Lower leg skin (tissue), 4 donors: ENCODE results near the gene MYO19. TPM values are rescaled to one million over a fixed set of nuclear protein-coding genes. Genes with fewer than 3 reads are reported as not detected.
A peak's percentile ranks its signal among the peaks of the same experiment; 100 is the strongest.

Source experiments
- DNase-seq, 2 donors: peaks; one replicate each; pipeline ENCODE4 v3.0.0-alpha.2; 2019; ENCODE audit warnings: low spot score in 2 of 2
- H3K4me3 ChIP-seq: fragments of 200-600 bp; sonication (generic); 2 replicates; pipeline ENCODE4 v1.5.1; 2017; ENCODE audit warnings: mild to moderate bottlenecking, low read depth; ENCODE audit not compliant: poor library complexity, severe bottlenecking
- CTCF ChIP-seq, 3 donors: fragments of 450-650 bp; IDR thresholded peaks; one replicate each; pipeline ENCODE4 v1.5.1; 2016; ENCODE audit warnings: antibody characterized with exemption in 3 of 3, mild to moderate bottlenecking in 3 of 3, moderate library complexity in 2 of 3
- POLR2A ChIP-seq, 2 donors: fragments of 450-650 bp; IDR thresholded peaks; one replicate each; pipeline ENCODE4 v1.6.1; 2016 to 2017; ENCODE audit warnings: antibody characterized with exemption in 2 of 2, mild to moderate bottlenecking in 1 of 2, moderate library complexity in 1 of 2
- WGBS, 2 donors: methylation state at CpG; one replicate each; pipeline ENCODE4 v1.1.5; 2018; 5-methylcytosine and 5-hydroxymethylcytosine counted together
- intact Hi-C: fragments of 100-400 bp; cut with DNase I; formaldehyde crosslinking; loops from one replicate; pipeline ENCODE4 v1.15.0; 2023; ENCODE audit warnings: low total_unique reads
- total RNA-seq, 4 donors: library from RNA; depleted of rRNA; stranded (reverse); fragments of >200 nt; gene quantifications; one replicate each; pipeline ENCODE4 v1.1.0, GENCODE V29; 2016

Gene MYO19
- total RNA-seq = 100 to 1,000 TPM in 1 of 4 donors, 10 to 100 TPM in 3; 70.5 to 167 (median 88.1) TPM

- TF ChIP-seq CTCF (IDR thresholded peaks at IDR 0.05) (no peak), POLR2A (IDR thresholded peaks at IDR 0.05) (peak in 1 of 2 donors; percentile 40)
- intact Hi-C loops = no loop called here
- WGBS, 2 donors = 0% methylated on average over 59 to 82 of the region's 83 CpGs
- H3K4me3 ChIP-seq = peak within 1 kb of the TSS; percentile 76
- DNase-seq = peak; percentile 81 to 96
Observed at GRCh38 chr17:36534840-36535668, at the start of gene MYO19, which contains the start of gene PIGW. MYO19 (minus strand) TSS chr17:36534868; CDS start chr17:36532538, 2,330 bp downstream. PIGW (plus strand) TSS chr17:36534987; CDS start chr17:36537102, 2,115 bp downstream.

GRCh38 chr17:36583787-36584186 lies 49.1 kb upstream of the MYO19 start:
- no peak overlapping the region for H3K4me3 ChIP-seq
- TF ChIP-seq POLR2A (IDR thresholded peaks at IDR 0.05) (no peak), CTCF (IDR thresholded peaks at IDR 0.05) (no peak)
- intact Hi-C loops = no loop called here
- 61 to 75% methylated on average over 1 of the region's 1 CpG for WGBS, 2 donors
- DNase-seq = no peak

- no peak overlapping the region for H3K4me3 ChIP-seq
- 90 to 95% methylated on average over 2 of the region's 2 CpGs for WGBS, 2 donors
- no peak for DNase-seq
- intact Hi-C loops = no loop called here
- no peak for TF ChIP-seq CTCF (IDR thresholded peaks at IDR 0.05)
- TF ChIP-seq POLR2A (IDR thresholded peaks at IDR 0.05) = no peak
Observed at GRCh38 chr17:36578671-36579070, 44.0 kb upstream of the MYO19 start.

DNA sequence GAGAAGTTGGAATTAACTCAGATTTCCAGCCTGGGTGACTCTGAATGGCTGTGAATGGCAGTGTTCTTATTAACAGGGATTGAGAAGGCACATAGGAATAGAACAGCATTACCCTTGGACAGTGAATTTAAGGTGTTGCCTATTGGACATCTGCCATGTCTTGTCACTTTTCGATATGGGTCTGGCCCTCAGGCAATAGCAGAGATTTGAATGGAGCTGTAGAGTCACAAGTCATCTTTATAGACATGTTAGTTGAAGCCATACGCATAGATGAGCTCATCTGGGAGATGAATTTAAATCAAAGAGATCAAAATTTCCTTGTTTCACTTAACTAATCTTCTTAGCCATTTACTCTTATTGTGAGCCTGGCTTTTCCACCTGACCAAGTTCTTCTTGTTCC lies 42.1 kb upstream of the MYO19 start:
- WGBS, 2 donors = 43 to 47% methylated on average over 2 of the region's 2 CpGs
- no peak overlapping the region for H3K4me3 ChIP-seq
- no peak for DNase-seq
- TF ChIP-seq POLR2A (IDR thresholded peaks at IDR 0.05) (no peak), CTCF (IDR thresholded peaks at IDR 0.05) (no peak)
- intact Hi-C loops = no loop called here

GRCh38 chr17:36575028-36575427 lies 40.4 kb upstream of the MYO19 start:
- H3K4me3 ChIP-seq = no peak overlapping the region
- TF ChIP-seq CTCF (IDR thresholded peaks at IDR 0.05) (no peak), POLR2A (IDR thresholded peaks at IDR 0.05) (no peak)
- intact Hi-C loops = no loop called here
- no peak for DNase-seq
- 89 to 94% methylated on average over 12 of the region's 12 CpGs for WGBS, 2 donors
